OCI-M2 (cell line): ENCODE measurements around the gene ACBD6.
A peak's percentile ranks its signal among the peaks of the same experiment; 100 is the strongest.
"Not testable (repeated sequence)": the region's sequence is repeated elsewhere in the genome, so short reads cannot be mapped to it uniquely, and the experiment has no call there.

ENCODE experiments used
- DNase-seq: peaks from one replicate; lab custom pipeline; 2025; ENCODE audit not compliant: unreplicated experiment; lab: John Stamatoyannopoulos, UW

ACBD6 gene, protein sequence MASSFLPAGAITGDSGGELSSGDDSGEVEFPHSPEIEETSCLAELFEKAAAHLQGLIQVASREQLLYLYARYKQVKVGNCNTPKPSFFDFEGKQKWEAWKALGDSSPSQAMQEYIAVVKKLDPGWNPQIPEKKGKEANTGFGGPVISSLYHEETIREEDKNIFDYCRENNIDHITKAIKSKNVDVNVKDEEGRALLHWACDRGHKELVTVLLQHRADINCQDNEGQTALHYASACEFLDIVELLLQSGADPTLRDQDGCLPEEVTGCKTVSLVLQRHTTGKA

DNA sequence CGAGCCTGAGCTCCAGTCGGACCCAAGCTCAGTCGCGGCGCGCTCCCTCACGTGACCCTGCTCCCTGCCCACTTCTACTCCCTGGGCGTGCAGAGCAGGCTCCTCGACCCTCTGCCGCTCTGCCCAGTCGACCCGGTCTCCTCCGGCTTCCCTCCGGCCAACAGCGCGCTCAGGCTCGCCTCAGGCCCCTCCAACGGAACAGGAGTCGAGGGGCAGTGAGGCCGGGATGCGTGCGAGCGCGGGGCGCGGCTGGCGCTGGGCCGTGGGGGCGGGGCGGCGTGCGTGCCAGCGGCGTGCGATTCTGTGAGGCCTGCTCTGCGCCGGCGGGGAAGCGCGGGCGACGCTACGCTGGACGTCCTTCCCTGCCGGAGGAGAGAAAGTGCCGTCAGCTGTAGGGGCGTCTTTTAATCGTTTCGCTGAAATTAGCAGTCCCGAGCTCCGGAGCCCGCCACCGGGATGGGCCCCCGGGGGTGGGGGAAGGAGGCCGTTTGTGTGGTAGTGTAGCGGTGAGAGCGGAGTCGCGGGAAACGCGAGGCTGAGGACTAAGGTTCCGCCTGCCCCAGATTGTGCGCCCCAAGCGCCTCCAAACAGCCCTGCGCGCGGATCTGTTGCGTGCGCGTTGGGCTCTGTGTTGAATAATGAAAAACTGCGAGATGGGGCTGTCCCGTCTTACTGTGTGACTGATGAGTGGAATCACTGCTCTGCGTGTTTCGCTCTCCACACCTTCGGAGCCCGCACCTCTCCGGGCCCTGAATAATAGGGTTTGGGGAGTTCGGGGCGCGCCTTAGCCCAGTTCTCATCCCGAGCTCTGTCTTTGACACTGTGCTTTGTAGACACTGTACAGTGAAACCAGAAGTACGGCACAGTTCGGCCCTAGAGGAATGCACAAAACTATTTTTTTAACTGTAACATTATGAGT, at the start of gene ACBD6:
TSS of gene ACBD6 (minus strand) at position 217 of the 919 bp plus-strand sequence. CDS start 311 bp downstream, outside the sequence.
- peak; percentile 44 for DNase-seq

DNA sequence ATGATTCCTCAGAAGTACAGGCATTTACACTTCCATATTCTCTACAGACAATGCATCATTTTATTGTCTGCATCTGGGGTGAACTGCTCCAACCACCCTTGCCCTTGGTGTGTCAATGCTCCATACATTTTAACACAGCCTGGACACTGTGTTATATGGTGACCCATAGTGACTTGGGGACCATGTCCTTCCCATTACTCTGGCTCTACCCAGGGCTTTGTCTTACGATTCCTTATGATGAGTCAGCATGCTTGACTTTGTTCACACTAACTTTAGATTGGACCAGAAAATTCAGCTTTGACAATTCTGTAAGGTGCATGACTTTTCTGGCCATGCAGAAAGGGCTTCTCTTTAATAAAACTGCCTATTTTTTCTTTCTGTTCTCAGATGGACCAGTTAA, 49.6 kb upstream of the ACBD6 start:
- DNase-seq = no peak

DNA sequence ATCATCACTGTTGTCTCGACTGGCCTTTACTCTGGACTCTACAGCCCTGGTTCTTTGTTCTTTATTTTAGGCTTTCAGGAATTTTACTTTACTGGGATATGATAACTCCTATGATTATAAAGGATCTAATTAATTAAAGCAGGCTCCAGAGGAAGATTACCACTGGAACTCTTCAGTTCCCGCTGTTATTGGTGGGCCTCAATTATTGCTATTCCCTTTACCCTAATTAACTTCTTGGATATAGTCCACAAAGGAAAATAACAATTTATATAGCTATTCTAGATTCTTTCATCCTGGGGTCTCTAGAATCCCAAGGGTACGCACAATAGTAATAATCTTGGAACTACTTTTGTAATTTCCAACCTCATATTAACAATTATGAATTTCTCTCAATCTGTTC, 47.9 kb upstream of the ACBD6 start:
- no peak for DNase-seq

DNA sequence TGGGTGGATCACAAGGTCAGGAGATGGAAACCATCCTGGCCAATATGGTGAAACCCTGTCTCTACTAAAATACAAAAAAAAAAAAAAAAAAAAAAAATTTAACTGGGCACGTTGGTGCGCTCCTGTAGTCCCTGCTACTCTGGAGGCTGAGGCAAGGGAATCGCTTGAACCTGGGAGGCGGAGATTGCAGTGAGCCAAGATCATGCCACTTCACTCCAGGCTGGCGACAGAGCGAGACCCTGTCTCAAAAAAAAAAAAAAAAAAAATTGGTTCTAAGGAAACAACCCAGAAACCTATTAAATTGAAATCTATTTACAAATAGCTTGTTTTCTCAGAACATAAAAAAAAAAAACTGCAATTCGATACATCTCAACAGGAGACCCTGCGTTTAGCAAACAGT, 47.4 kb upstream of the ACBD6 start:
- not testable (repeated sequence) for DNase-seq

DNA sequence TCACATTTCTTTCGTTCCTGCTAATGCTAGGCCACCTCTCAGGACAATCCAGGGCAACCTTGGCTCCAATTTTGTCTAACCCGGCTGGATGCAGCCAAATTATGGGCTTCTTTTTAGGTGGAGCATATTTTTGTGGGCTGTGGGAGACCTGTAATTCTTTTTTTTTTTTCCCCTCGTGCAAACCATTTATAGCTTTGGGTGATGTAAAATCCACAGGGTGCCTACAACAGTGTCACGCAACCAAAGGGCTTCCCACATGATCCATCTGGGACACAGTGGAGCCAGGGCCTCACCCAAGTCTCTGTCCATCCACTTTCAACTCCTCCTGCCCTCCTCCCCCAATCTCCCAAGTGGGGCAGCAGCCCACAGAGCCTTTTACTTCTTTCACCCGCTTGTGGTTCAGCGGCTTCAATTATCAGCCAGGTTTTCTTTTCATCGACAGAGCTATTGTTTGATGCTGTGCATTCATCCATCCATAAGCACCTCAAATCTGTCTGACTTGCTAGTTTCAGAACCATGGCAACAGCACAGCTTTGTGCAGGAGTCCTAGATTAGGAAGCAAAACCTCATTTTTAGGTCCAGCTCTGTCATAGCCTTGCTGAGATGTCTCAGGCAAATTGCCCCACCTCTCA, 46.4 kb upstream of the ACBD6 start:
- DNase-seq = no peak

DNA sequence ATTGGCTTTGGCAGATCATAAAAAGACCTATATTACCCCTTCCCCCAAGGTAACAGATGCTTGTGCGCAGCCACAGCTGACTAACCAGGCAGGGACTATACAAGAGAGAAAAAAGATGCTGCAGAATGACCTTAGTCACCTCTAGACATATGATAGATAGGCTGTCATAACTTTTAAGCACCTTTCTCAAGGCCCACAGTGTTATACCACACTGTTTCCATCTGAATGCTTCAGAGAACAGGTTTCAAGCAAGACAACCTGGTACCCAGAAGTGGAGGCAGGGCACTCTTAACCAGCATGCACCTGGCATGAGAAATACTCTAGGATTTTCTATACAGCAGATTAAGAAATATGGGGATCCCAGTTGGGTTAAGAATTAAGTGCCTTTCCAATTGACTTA, 43.6 kb upstream of the ACBD6 start:
- no peak for DNase-seq

DNA sequence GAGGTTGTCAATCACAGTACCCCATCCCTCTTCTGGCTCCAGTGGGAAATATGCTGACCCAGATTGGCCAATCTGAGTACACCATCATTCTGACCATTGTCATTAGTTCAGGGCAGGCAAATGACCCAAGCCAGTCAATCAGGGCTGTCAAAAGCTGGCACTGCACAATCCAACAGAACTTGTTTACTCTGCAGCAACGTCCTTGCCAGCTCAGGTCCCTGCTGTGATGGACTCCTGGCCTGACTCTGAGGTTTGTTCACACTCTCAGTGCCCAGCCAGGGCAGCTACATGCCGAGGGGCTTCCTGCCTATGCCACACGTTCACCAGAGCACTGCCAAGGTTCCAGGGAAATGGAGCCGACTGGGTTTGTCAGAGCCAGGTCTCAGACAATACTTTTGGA, 41.7 kb upstream of the ACBD6 start:
- DNase-seq = no peak

DNA sequence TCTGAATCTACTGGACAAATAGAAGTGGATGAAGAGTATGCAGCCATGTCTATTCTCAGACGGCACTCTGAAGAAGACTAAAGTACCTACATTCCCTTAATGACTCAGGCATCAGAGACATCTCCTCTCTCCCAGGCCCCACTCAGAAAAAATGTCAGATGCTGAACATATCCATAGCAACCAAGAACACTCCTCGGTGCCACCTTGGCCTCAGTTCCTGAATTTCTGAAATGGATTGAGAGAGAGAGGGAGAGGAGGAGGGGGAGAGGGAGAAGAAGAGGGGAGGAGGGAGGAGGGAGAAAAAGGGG, 40.4 kb upstream of the ACBD6 start:
- DNase-seq = no peak

DNA sequence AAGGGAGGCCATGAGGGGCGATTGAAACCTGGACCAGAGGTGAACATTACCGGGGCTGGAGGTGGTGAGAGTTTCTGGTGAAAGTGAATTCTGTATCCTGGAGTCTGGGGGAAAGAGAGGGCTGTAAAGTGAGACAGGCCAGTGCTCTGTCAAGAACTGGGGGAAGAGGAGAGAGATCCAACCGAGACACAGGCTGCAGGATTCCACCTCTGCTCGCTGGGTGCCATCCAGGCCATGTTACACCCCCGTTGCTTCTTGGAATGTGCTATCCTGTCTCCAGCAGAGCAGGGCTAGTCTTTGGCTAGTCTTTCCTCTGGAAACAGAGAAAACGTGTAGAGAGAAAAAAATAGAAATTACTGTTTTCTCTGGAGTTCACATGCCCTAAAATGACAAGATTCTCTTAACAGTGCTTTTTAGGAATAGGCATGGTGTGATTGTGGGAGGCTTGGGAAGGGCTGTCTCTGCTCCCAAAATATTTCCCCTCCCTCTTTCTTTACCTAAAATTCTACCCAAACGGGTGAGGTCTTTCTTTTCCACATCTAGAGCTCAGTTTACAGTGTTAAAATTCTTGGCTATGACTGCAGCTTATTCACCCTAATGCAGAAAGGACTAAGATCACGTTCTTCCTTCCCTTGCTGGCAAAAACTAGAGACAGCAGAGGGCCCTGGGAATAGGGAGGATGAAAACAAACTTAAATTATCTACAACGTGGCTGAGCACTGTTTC, 39.9 kb upstream of the ACBD6 start:
- DNase-seq = no peak

DNA sequence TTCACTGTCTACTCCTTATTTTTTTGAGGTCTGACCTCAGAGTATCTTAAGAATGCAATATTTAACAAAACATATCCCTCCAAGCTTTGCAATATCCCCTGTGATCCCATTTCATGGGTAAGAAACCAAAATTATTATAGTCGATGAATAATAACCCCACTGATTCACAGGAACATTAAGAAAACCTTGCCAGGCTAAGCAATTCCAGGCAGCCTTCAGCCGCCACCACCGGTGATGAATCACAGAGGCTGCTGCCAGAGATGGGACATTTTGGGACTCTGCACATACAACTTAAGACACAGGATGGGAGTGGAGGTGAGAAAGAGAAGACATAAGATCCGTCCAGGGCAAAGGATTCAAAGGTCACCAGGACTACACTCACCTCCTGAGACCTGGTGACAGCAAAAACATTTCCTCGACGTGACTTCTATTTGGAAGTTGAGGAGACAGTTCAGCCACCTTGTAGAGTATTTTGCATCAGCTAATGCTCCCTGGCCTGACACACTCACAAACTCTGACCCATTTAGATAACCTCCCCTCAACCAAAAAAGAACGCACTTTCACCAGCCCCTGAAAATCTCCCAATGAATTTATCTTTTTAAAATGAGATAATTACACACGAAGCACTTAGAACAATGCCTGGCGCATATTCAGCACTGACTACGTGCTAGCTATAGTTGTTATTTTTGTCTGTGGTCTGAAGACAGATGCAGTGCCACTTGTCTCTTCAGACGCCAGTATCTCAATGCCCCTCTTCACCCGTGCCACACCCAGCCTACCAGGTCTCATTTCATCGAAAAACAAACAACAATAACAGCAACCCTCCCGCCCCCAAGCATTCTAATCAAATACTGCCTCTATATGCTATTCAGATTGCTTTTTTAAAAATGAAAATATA, 38.6 kb upstream of the ACBD6 start:
- no peak for DNase-seq

DNA sequence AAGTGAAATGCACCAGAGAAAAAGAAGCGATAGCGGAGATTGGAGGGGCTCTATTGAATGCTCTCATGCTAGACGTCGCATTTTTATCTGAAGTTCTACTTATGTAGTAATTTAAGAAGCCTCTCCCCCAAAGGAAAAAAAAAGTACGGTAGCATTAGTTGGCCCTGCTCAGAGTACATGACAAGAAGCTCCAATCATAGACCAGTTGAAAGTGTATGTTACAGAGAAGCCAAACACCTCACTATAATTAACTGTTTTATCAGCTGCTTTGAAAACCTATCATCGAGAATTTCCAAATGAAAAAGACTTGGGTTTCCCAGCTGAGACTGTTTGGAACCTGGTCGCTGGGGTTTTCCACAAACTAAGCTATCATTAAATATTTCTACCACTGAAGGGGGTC, 36.8 kb upstream of the ACBD6 start:
- no peak for DNase-seq

DNA sequence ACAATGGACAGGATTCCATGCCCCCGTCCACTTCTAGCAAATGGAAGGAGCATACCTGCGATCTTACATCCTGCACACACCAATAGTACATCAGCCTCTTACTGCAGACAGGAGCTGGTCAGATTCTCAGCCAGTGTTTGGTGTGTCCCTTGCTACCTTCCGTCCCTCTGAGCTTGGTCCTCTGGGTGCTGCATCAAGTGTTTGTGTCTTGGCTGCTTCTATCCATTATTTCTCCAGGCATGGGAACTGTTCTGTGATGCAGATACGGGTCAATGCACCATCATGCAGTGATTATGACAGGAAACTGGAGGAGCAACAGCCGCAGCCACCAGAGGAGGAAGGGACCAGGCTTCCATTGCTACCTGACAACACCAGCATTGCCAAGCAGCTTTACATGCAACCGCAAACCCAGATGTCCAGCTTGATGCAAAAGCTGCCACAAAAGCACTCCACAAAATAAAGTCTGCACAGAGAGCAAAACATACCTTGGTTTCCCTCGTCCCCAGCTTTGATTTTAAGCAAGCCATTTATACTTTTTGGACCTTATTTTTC, 34.5 kb upstream of the ACBD6 start:
- DNase-seq = no peak

DNA sequence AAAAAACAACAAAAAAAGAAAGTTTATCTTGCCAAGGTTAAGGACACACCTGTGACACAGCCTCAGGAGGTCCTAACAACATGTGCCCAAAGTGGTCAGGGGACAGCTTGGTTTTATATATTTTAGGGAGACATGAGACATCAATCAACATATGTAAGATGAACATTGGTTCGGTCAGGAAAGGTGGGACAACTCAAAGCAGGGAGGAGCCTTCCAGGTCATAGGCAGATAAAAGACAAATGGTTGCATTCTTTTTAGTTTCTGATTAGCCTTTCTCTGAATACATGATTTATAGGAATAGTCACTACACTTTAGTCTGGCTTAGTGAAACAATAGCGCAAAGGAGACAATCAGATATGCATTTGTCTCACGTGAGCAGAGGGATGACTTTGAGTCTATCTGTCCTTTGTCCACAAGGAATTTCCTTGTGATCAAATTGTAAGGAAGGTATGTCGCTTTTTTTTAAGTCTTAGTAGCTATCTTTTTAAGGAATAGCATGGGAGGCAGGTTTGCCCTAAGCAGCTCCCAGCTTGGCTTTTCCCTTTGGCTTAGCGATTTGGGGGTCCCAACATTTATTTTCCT, 33.1 kb upstream of the ACBD6 start:
- no peak for DNase-seq

DNA sequence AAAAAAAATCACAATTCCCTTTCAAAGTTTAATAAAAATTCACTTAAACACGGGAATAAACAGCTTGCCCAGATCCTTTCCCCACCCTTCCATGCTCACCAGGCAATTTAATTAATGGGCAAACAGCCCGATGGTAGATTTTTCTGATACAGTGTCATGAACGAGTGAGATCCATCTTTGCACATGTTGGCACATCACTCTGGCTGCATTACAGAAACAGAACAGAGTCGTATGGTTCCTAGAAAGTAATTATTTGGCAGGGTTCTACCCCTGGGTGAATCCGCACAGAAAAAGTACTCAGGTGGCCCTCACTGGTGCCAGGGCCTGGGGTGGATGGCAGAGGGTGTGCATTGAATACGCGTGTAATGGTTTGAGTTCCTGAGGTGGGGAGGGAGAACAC, 31.8 kb upstream of the ACBD6 start:
- DNase-seq = no peak

DNA sequence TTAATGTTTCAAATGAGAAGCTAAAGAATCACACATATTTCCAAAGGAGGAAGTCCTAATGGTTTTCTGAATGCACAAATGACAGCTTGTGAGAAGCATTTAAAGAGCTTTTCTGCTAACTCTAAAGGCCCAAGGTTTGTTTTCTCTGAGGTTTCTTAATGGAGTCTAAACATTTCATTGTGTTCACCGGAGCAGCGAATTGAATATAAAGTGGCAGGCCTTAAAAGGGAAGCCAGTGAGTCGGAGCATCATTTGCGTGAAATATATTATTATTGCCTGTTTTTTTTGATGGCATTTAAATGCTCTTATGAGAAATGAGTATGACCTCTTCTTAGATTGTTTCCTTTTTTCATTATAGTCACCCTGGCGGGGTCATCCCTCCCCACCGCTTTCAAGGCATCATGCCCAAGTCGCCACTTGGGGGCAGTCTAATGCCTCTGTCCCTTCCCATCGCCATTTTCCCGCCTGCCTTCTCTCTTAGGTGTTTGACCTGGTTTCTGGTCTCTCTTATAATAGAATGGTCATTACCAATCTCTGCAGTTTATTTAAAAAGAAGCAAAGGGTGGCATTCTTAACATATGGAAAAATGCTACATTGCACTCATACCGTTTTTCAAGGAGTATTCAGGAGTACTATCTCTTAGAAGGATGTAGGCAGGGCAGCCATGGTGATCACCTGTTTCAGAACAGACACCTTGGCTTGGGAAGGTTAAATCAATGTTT, 31.1 kb upstream of the ACBD6 start:
- peak; percentile 2 for DNase-seq

DNA sequence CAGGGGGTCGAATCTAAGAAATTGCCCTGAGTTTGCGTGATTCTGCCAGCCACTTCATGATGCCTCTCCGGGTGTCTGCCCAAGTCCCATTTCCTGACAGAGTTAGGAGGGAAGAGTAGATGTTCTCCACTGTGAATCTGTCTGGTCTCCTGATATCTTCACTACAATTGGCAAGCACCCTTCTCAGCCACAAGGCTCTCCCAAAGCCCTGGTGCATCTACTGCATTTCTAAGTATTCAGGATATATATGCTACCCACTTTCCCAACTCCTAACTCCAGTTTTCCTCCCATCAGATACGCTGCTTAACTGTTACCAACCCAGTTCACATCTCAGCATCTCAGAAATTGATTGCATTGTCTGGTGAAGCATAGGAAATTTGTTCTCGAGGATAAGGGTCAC, 30.5 kb upstream of the ACBD6 start:
- no peak for DNase-seq

DNA sequence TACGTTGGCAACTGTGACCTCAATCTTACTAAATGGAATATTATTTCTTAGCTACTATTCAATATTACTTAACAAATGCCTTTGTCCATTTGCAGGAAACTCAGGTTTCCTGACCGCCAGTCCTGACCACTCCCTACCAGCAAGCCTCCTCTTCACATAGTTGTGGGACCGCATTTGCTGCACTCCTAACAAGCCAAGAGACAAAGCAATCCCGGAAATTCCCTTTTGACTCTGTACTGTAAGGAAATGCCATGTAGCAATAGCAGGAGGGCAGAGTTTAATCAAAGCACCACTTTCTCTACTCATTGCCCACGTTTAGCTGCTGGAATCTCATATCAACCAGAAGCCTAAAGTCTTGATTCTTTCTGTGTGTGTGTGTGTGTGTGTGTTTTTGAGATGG, 28.1 kb upstream of the ACBD6 start:
- DNase-seq = no peak

DNA sequence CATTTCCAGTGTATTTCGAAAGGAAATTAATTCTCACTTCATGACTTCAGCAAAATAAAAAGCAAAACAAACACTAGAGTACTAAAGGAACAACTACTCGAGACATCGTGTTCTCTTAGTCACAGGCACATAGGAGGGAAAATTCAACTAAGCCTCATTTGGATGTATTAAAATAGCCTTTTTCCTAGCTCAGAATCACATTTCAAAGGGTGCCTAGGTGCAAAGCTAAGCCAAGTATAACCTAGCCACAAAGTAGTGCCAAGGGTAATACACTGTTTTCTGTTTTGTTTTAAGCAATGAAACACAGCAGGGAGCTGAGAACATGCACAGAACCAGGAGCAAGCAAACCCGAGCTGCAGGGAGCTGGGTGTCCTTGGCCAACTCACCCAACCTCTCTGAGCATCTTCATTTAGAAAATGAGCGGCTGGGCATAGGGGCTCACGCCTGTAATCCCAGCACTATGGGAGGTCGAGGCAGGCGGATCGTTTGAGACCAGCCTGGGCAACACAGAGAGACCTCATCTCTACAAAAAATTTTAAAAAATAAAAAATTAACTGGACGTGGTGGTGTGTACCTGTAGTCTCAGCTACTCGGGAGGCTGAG, 26.6 kb upstream of the ACBD6 start:
- DNase-seq = no peak
